H9 (cell line): ENCODE measurements around the gene WNT7B. TPM values are rescaled to one million over a fixed set of nuclear protein-coding genes. Genes with fewer than 3 reads are reported as not detected.

ENCODE experiments used
- DNase-seq: peaks from one replicate; pipeline ENCODE4 v3.0.0-alpha.2; 2017
- H2AFZ ChIP-seq: one replicate; pipeline ENCODE4 v1.6.1; 2013; ENCODE audit warnings: mild to moderate bottlenecking, low read length, control low read depth, moderate library complexity
- H2AK5ac ChIP-seq: 2 replicates; pipeline ENCODE4 v1.6.1; 2013; ENCODE audit warnings: low read length, control low read depth, mixed read lengths; ENCODE audit not compliant: insufficient read length
- H2BK120ac ChIP-seq: one replicate; pipeline ENCODE4 v1.6.1; 2013; ENCODE audit warnings: low read depth, mild to moderate bottlenecking, low read length, control low read depth, inconsistent platforms; ENCODE audit not compliant: poor library complexity, severe bottlenecking
- H2BK12ac ChIP-seq: 2 replicates; pipeline ENCODE4 v1.6.1; 2013; ENCODE audit warnings: low read length, control low read depth, mixed read lengths, low read depth; ENCODE audit not compliant: insufficient read length
- H2BK15ac ChIP-seq: 2 replicates; pipeline ENCODE4 v1.6.1; 2013; ENCODE audit warnings: low read depth, low read length, control low read depth
- H2BK20ac ChIP-seq: one replicate; pipeline ENCODE4 v1.6.1; 2013; ENCODE audit warnings: low read depth, mild to moderate bottlenecking, low read length, control low read depth, inconsistent platforms; ENCODE audit not compliant: poor library complexity, severe bottlenecking
- H2BK5ac ChIP-seq: 2 replicates; pipeline ENCODE4 v1.6.1; 2013; ENCODE audit warnings: low read length, control low read depth, mixed read lengths; ENCODE audit not compliant: insufficient read length
- H3K14ac ChIP-seq: 2 replicates; pipeline ENCODE4 v1.6.1; 2013; ENCODE audit warnings: low read length, control low read depth; ENCODE audit not compliant: insufficient read depth
- H3K18ac ChIP-seq: 2 replicates; pipeline ENCODE4 v1.6.1; 2013; ENCODE audit warnings: low read depth, mild to moderate bottlenecking, mixed read lengths, low read length, control low read depth; ENCODE audit not compliant: insufficient read length
- H3K23ac ChIP-seq: 2 replicates; pipeline ENCODE4 v1.6.1; 2013; ENCODE audit warnings: low read length, control low read depth, mixed read lengths, low read depth; ENCODE audit not compliant: insufficient read length
- H3K23me2 ChIP-seq: 2 replicates; pipeline ENCODE4 v1.6.1; 2013; ENCODE audit warnings: low read depth, mild to moderate bottlenecking, mixed read lengths, low read length, control low read depth; ENCODE audit not compliant: insufficient read length, poor library complexity, severe bottlenecking
- H3K27ac ChIP-seq: 2 replicates; pipeline ENCODE4 v1.5.1; 2013; ENCODE audit warnings: low read length, control low read depth, mixed read lengths, low read depth; ENCODE audit not compliant: insufficient read length
- H3K27me3 ChIP-seq: 2 replicates; pipeline ENCODE4 v1.6.1; 2013; ENCODE audit warnings: low read length, control low read depth, inconsistent platforms; ENCODE audit not compliant: insufficient read depth
- H3K4ac ChIP-seq: 2 replicates; pipeline ENCODE4 v1.6.1; 2013; ENCODE audit warnings: low read depth, mild to moderate bottlenecking, control low read depth, inconsistent platforms, low read length, moderate library complexity
- H3K4me1 ChIP-seq: 2 replicates; pipeline ENCODE4 v1.6.1; 2013; ENCODE audit warnings: low read length, control low read depth, inconsistent platforms; ENCODE audit not compliant: insufficient read depth
- H3K4me2 ChIP-seq: 2 replicates; pipeline ENCODE4 v1.6.1; 2013; ENCODE audit warnings: low read length, control low read depth, mixed read lengths; ENCODE audit not compliant: insufficient read length, insufficient read depth
- H3K56ac ChIP-seq: 2 replicates; pipeline ENCODE4 v1.6.1; 2013; ENCODE audit warnings: low read depth, mild to moderate bottlenecking, mixed read lengths, low read length, control low read depth; ENCODE audit not compliant: insufficient read length
- H3K79me1 ChIP-seq: 2 replicates; pipeline ENCODE4 v1.6.1; 2013; ENCODE audit warnings: low read depth, mild to moderate bottlenecking, moderate library complexity, low read length, control low read depth, inconsistent platforms; ENCODE audit not compliant: insufficient read depth, poor library complexity, severe bottlenecking
- H3K79me2 ChIP-seq: 2 replicates; pipeline ENCODE4 v1.6.1; 2013; ENCODE audit warnings: low read length, control low read depth, inconsistent platforms; ENCODE audit not compliant: insufficient read depth
- H3K9ac ChIP-seq: 2 replicates; pipeline ENCODE4 v1.6.1; 2013; ENCODE audit warnings: low read length, control low read depth, mixed read lengths; ENCODE audit not compliant: insufficient read length; ENCODE audit errors: extremely low read depth
- H3K9me3 ChIP-seq: one replicate; pipeline ENCODE4 v1.6.1; 2013; ENCODE audit warnings: low read depth, low read length, inconsistent platforms; ENCODE audit not compliant: control insufficient read depth
- H3T11ph ChIP-seq: one replicate; pipeline ENCODE4 v1.6.1; 2013; ENCODE audit warnings: mild to moderate bottlenecking, low read length, control low read depth, inconsistent platforms
- H4K20me1 ChIP-seq: one replicate; pipeline ENCODE4 v1.6.1; 2013; ENCODE audit not compliant: control insufficient read depth, insufficient read length, insufficient read depth
- H4K5ac ChIP-seq: 2 replicates; pipeline ENCODE4 v1.6.1; 2013; ENCODE audit warnings: low read depth, mild to moderate bottlenecking, mixed read lengths, low read length, control low read depth; ENCODE audit not compliant: insufficient read length
- H4K8ac ChIP-seq: replicated peaks from 2 replicates; pipeline ENCODE4 v1.6.1; 2013; ENCODE audit warnings: low read length, control low read depth, mixed read lengths, low read depth; ENCODE audit not compliant: insufficient read length
- H4K91ac ChIP-seq: 2 replicates; pipeline ENCODE4 v1.6.1; 2013; ENCODE audit warnings: low read depth, mild to moderate bottlenecking, moderate library complexity, mixed read lengths, low read length, control low read depth; ENCODE audit not compliant: insufficient read length
- H3K27ac Mint-ChIP-seq, 3 experiments: 2 replicates in 2 of 3; 3 replicates in 1 of 3; pipeline ENCODE4 v1.8.0; 2020 to 2021; ENCODE audit warnings: mixed read lengths in 3 of 3, mild to moderate bottlenecking in 1 of 3, moderate library complexity in 1 of 3
- H3K27me3 Mint-ChIP-seq: 2 replicates; pipeline ENCODE4 v1.8.0; 2021; ENCODE audit warnings: low read depth, mild to moderate bottlenecking, moderate library complexity, mixed read lengths
- H3K36me3 Mint-ChIP-seq, 3 experiments: 2 replicates in 2 of 3; 3 replicates in 1 of 3; pipeline ENCODE4 v1.8.0; 2020 to 2021; ENCODE audit warnings: low read depth in 3 of 3, mixed read lengths in 3 of 3; ENCODE audit not compliant: insufficient read depth in 1 of 3
- H3K4me1 Mint-ChIP-seq, 2 experiments: 2 replicates each; pipeline ENCODE4 v1.8.0; 2020; ENCODE audit warnings: mixed read lengths in 2 of 2
- H3K4me3 Mint-ChIP-seq, 2 experiments: 2 replicates in 1 of 2; 3 replicates in 1 of 2; pipeline ENCODE4 v1.8.0; 2020 to 2021; ENCODE audit warnings: mild to moderate bottlenecking in 2 of 2, mixed read lengths in 2 of 2, moderate library complexity in 1 of 2
- H3K9me3 Mint-ChIP-seq, 2 experiments: 2 replicates in 1 of 2; 3 replicates in 1 of 2; pipeline ENCODE4 v1.8.0; 2020; ENCODE audit warnings: mild to moderate bottlenecking in 2 of 2, mixed read lengths in 2 of 2, moderate library complexity in 1 of 2
- CTCF ChIP-seq: fragments of 200-600 bp; sonication (generic); conservative IDR thresholded peaks from 3 replicates; pipeline ENCODE4 v1.8.0; 2021; ENCODE audit warnings: antibody characterized with exemption, mild to moderate bottlenecking
- WGBS: extraction: QIAGEN DNeasy Blood & Tissue Kit; methylation state at CpG from one replicate; pipeline ENCODE4 v1.1.7; 2013; ENCODE audit warnings: missing lambda C conversion rate, low lambda C conversion rate, mixed read lengths; ENCODE audit not compliant: insufficient read length; ENCODE audit errors: extremely low coverage; 5-methylcytosine and 5-hydroxymethylcytosine counted together
- total RNA-seq: library from RNA; stranded (reverse); gene quantifications from 2 replicates; pipeline ENCODE4 v1.2.1, GENCODE V29; 2021

Gene WNT7B
- total RNA-seq, 1 experiment from 2014 or later: 0.09 TPM

- no peak overlapping the region for H3K4me3 Mint-ChIP-seq
- no peak overlapping the region for H3K9ac ChIP-seq
- H4K5ac ChIP-seq: no peak overlapping the region
- no peak overlapping the region for H3K14ac ChIP-seq
- no peak overlapping the region for H2BK20ac ChIP-seq
- no peak overlapping the region for H3K27ac ChIP-seq
- no peak overlapping the region for H4K91ac ChIP-seq
- H3K36me3 Mint-ChIP-seq: peaks cover 0 to 3% (median 0%) of the 10 kb centered on the region in 3 experiments; a peak in 1 of 7 replicates
- H3K4ac ChIP-seq: no peak overlapping the region
- no peak overlapping the region for H3K18ac ChIP-seq
- H3K56ac ChIP-seq: no peak overlapping the region
- peaks cover 17% of the 10 kb centered on the region for H3K27me3 Mint-ChIP-seq
- H2BK12ac ChIP-seq: no peak overlapping the region
- no peaks in the 10 kb centered on the region for H3K27me3 ChIP-seq
- no peak overlapping the region for H2BK15ac ChIP-seq
- H4K8ac ChIP-seq: no peak overlapping the region
- H3K27ac Mint-ChIP-seq: no peak overlapping the region
- H3K23ac ChIP-seq: no peak overlapping the region
- TF ChIP-seq CTCF: no peak
- H3K4me1 ChIP-seq: no peaks in the 10 kb centered on the region
- no peaks in the 10 kb centered on the region for H3K9me3 ChIP-seq
- H2BK5ac ChIP-seq: no peak overlapping the region
- H3K79me2 ChIP-seq: no peaks in the 10 kb centered on the region
- peaks cover 2 to 4% of the 10 kb centered on the region in 2 experiments; a peak in 2 of 5 replicates for H3K9me3 Mint-ChIP-seq
- H2BK120ac ChIP-seq: no peak overlapping the region
- DNase-seq: no peak
- WGBS: 100% methylated on average over 2 of the region's 2 CpGs
- H3K79me1 ChIP-seq: no peaks in the 10 kb centered on the region
- H2AFZ ChIP-seq: no peak overlapping the region
- H2AK5ac ChIP-seq: no peak overlapping the region
- H3K4me1 Mint-ChIP-seq: peaks cover 3% of the 10 kb centered on the region in 2 experiments; a peak in 2 of 4 replicates
- H4K20me1 ChIP-seq: no peaks in the 10 kb centered on the region
- no peak overlapping the region for H3K4me2 ChIP-seq
- no peaks in the 10 kb centered on the region for H3K23me2 ChIP-seq
- no peak overlapping the region for H3T11ph ChIP-seq
Observed at GRCh38 chr22:45993841-45994240, 16.9 kb upstream of the WNT7B start.
